SH-SY5Y (cell line): ENCODE data around the gene CTNNAL1.

Experiments used
- GATA2 ChIP-seq: IDR thresholded peaks from 2 replicates; pipeline ENCODE4 v1.6.1; 2011; ENCODE audit warnings: mild to moderate bottlenecking, low read depth, low read length
- GATA3 ChIP-seq: IDR thresholded peaks from 2 replicates; pipeline ENCODE4 v1.6.1; 2011; ENCODE audit warnings: low read depth, mild to moderate bottlenecking, low read length, moderate library complexity

Gene CTNNAL1

DNA sequence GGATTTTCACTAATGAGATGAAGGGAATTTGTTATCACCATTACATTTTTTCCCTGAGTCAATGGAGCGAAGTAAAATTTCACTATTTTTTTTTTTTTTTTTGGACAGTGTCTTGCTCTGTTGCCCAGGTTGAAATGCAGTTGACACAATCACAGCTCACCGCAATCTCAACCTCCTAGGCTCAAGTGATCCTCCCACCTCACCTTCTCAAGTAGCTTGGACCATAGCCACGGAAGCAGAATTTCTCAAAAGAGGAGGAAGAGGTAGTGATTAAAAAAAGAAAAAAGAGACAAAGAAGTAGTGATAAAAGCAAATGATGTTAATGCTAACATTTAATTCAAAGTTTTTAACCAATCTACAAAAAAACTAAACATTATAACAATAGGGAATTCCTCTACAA lies 109.1 kb downstream of the CTNNAL1 start:
- TF ChIP-seq GATA2 (no peak), GATA3 (no peak)

DNA sequence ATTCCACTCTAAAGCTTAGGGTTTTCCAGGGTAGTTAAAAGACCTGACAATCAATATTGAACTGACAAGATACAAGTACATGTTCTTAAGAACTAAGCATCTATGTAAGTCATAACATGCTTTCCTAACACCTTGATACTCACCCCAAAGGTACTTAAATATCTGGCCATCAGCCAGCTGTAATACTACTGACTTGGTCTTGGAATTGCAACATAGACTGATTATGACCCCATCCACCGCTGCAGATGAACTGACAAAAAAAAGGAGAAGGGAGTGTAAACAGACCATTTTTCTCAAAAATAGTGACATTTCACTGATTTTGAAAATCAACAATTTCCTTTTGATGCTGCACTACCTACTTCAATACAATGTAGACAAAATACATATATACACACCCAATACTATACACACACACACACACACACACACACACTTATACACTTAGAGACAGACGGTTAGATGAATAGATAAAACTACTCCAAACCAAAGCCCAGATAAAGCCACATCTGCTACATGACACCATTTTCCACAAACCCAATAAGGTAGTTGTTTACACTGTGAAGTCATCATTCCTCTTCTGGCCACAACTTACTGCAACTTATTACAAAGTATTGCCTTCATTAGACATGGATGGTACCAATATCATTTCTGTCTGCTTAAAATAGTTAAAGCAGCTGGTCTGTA lies 109.7 kb downstream of the CTNNAL1 start:
- TF ChIP-seq GATA2 = no peak
- no peak for TF ChIP-seq GATA3

DNA sequence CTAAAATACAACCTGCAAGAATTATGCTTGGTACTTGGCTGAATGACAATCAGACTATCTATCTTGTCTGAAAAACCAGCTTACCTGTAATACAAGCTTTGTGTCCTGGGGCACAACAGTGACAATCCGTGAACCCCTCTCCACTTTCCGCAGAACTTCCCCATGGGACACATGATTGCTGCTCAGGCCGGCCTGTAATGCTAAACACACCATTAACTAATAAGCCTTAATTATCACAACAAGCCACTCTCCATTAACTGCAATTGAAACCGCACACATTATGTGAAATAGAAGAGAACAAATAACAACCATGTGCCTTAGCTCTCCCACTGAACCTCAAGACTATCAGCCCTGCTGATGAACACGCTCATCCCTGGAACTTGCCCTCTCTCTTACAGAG lies 113.1 kb downstream of the CTNNAL1 start:
- no peak for TF ChIP-seq GATA3
- TF ChIP-seq GATA2 = no peak

DNA sequence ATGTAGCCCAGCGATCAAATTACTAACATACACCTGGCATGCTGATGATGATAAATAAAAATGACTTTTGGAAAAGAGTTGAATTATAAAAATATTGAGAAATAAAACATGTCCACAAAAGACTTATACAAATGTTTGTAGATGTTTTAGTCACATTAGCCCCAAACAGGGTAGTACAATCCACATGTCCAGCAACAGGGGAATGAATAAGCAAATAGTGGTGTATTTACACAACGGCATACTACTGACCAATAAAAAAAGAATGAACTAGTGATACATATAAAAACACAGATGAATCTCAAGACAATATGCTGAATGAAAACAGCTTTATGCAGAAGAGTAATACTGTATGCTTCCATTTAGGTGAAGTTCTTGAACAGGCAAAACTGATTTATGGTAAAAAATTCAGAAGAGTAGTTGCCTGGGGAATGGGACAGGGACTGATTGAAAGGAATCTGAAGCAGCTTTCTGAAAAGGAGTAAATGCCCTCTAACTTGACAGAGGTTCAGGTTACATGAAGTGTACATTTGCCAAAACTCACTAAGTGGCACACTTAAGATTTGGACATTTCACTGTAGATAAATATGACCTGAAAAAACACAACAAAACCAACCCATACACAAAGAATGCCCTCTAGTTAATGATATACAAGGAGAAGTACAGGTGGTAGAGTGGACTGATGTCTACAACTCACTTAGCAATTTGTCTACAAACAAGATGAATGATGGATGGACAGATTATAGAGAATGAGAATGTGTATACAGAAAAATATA lies 115.8 kb downstream of the CTNNAL1 start:
- no peak for TF ChIP-seq GATA3
- TF ChIP-seq GATA2 = no peak

DNA sequence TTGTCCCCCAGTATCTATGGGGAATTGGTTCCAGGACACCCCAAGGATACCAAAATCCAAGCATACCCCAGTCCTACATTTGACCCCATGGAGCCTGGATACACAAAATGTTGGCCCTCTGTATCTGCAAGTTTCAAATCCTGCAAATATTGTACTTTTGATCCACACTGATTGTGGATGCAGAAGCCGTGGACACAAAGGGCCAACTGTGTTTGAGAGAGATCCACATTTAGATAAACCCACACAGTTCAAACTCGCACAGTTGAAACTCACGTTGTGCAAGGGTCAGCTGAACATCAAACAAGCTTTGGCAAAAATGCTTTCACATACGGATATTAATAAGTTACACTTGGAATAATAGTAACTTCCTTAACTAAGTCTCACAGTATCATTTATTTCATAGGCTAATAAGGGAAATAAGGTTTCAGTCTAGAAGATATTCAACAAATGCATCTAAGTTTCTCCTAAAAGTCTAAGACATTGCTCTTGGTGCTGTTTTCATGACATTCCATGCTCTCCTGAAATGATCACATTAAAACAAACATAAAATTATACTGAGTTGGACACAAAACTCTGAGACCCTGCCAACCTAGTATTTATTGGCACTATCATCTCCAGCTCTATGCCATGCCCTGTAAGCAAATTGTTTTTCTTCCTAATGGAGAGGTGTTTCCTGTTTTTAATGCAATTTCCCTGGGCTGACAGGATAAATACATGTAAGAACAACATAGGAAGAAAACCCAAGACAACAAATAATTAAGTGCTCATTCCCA lies 118.9 kb downstream of the CTNNAL1 start:
- no peak for TF ChIP-seq GATA3
- no peak for TF ChIP-seq GATA2
